ENCODE results near the gene IGSF9B.

Gene IGSF9B

DNA sequence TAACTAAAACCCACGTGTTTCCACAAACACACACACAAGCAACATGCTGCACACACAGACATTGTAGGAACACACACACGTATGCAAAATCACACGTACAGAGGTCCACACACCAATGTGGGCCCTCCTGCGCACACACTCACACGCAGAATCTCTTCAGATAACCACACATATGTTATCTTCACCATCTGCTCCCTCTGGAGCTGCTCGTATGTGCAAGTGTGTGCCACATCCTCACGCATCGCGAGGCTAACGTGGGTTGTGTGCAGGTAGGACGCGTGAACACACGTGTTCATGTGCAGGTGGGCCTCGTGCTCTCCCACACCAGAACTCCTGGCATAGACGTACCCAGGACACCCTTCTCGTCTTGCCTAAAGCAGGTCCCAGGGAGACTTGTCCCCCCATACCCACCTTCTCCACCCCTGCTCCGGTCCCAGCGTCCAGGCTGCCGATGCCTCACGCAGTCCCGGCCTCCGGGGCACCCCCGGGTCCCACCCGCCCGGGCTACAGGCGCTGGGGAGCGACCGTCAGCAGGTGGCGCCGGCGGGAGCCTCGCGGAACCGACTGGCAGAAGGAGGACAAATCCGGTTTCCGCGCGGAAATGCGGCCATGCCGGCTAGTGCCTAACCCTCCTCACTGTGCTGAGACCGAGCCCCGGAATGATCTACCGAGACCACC lies 10.3 kb upstream of the IGSF9B start:
- no peak for TF ChIP-seq BACH2 (CRISPR knock-in tag; IDR thresholded peaks at IDR 0.05; ENCODE audit: borderline replicate concordance)
- no peak for ATAC-seq

DNA sequence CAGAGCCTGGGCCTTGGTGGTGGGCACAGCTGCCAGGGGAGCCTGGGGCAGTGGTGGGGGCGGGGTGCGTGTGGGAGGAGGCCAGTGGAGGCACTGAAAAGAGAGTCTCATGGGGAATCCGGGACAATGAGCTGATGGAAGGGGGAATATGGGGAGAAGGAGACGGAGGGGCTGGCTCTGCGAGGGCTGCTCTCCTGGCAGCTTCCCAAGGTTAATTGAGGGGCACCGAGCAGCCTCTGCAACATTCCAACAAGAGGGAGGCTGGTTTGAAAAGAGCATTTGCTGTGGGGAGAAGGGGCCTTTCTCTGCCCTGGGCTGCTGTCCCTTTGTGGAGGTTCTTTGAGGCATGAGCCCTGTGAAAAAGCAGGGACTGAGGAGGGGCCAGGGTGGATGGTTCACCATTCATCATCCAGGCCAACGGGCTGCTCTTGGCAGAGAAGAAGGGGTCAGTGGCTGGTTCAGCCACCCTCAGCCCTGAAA lies 9.4 kb upstream of the IGSF9B start:
- no peak for ATAC-seq
- TF ChIP-seq BACH2 (CRISPR knock-in tag; IDR thresholded peaks at IDR 0.05; ENCODE audit: borderline replicate concordance), result no peak
- no peak for TF ChIP-seq ARNTL (CRISPR knock-in tag; IDR thresholded peaks at IDR 0.05; ENCODE audit: borderline replicate concordance, low read depth)
- no peak for TF ChIP-seq RARB (CRISPR knock-in tag; IDR thresholded peaks at IDR 0.05)
- TF ChIP-seq, protein P1, sequence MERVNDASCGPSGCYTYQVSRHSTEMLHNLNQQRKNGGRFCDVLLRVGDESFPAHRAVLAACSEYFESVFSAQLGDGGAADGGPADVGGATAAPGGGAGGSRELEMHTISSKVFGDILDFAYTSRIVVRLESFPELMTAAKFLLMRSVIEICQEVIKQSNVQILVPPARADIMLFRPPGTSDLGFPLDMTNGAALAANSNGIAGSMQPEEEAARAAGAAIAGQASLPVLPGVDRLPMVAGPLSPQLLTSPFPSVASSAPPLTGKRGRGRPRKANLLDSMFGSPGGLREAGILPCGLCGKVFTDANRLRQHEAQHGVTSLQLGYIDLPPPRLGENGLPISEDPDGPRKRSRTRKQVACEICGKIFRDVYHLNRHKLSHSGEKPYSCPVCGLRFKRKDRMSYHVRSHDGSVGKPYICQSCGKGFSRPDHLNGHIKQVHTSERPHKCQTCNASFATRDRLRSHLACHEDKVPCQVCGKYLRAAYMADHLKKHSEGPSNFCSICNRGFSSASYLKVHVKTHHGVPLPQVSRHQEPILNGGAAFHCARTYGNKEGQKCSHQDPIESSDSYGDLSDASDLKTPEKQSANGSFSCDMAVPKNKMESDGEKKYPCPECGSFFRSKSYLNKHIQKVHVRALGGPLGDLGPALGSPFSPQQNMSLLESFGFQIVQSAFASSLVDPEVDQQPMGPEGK (CRISPR knock-in tag; IDR thresholded peaks at IDR 0.05; ENCODE audit: borderline replicate concordance), result no peak
- TF ChIP-seq, protein P2, sequence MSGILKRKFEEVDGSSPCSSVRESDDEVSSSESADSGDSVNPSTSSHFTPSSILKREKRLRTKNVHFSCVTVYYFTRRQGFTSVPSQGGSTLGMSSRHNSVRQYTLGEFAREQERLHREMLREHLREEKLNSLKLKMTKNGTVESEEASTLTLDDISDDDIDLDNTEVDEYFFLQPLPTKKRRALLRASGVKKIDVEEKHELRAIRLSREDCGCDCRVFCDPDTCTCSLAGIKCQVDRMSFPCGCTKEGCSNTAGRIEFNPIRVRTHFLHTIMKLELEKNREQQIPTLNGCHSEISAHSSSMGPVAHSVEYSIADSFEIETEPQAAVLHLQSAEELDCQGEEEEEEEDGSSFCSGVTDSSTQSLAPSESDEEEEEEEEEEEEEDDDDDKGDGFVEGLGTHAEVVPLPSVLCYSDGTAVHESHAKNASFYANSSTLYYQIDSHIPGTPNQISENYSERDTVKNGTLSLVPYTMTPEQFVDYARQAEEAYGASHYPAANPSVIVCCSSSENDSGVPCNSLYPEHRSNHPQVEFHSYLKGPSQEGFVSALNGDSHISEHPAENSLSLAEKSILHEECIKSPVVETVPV (CRISPR knock-in tag; IDR thresholded peaks at IDR 0.05), result no peak
- TF ChIP-seq, protein P3, sequence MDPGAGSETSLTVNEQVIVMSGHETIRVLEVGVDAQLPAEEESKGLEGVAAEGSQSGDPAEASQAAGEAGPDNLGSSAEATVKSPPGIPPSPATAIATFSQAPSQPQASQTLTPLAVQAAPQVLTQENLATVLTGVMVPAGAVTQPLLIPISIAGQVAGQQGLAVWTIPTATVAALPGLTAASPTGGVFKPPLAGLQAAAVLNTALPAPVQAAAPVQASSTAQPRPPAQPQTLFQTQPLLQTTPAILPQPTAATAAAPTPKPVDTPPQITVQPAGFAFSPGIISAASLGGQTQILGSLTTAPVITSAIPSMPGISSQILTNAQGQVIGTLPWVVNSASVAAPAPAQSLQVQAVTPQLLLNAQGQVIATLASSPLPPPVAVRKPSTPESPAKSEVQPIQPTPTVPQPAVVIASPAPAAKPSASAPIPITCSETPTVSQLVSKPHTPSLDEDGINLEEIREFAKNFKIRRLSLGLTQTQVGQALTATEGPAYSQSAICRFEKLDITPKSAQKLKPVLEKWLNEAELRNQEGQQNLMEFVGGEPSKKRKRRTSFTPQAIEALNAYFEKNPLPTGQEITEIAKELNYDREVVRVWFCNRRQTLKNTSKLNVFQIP (CRISPR knock-in tag; IDR thresholded peaks at IDR 0.05; ENCODE audit: borderline replicate concordance, low read depth), result no peak
- no peak for TF ChIP-seq SNAI2 (CRISPR knock-in tag; IDR thresholded peaks at IDR 0.05)
- no peak for TF ChIP-seq ISL1 (CRISPR knock-in tag; IDR thresholded peaks at IDR 0.05)
- TF ChIP-seq ZC3H10 (CRISPR knock-in tag; IDR thresholded peaks at IDR 0.05), result no peak
- no peak for TF ChIP-seq OSR1 (CRISPR knock-in tag; IDR thresholded peaks at IDR 0.05)
- no peak for TF ChIP-seq TOX (CRISPR knock-in tag; IDR thresholded peaks at IDR 0.05; ENCODE audit: borderline replicate concordance)
- TF ChIP-seq ZFP3 (CRISPR knock-in tag; IDR thresholded peaks at IDR 0.05), result no peak

DNA sequence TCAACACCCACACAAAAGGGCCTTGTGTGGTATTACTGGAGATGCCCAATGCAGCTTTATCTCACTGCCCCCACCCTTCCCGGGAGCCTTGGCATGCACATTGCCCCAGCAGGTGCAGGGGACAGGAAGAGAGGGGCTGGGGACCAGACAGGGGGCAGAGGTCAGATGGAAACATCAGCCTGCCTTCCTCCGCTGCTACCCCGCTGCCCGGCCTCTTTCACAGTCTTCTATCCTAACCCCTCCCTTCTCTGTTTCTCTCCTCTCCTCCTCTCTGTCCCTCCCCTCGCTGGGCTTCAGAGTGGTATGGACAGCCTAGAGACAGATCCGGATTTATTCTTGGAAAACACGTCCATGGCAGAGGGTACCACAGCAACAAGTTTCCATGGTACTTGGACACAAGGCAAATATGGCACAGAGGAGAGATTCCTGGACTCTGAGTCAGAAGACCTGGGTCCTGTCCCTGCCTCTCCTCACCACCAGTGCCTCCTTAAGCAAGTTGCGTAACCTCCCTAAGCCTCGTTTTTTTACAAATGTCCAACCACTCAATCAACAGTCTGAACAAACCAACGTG lies 8.3 kb upstream of the IGSF9B start:
- no peak; the same call in 2 of the 3 replicates for ATAC-seq
- 0 out of 2 replicates have a peak, but pooled peaks have one; percentile 22 for TF ChIP-seq ISL1 (CRISPR knock-in tag; IDR thresholded peaks at IDR 0.05)
- TF ChIP-seq, protein P1 (CRISPR knock-in tag; IDR thresholded peaks at IDR 0.05; ENCODE audit: borderline replicate concordance), result no peak

DNA sequence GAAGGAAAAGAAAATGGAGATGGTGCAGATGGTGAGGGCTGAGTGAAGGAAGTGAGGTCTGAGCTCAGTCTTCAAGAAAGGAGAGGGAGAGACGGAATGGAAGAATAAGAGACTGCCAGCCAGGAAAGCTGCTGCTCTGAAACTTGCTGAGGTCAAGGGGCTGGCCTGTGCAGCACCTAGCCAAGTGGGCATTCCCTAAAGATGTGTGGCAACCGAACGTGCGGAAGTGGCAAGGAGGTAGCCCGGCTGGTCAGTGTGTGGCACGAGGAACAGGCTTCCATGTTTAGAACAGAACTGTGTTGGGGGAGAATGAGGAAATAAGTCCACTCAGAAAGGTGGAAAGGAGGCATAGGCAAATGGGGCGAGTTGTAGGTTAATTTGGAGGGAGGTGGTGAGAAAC lies 7.6 kb upstream of the IGSF9B start:
- no peak for ATAC-seq

DNA sequence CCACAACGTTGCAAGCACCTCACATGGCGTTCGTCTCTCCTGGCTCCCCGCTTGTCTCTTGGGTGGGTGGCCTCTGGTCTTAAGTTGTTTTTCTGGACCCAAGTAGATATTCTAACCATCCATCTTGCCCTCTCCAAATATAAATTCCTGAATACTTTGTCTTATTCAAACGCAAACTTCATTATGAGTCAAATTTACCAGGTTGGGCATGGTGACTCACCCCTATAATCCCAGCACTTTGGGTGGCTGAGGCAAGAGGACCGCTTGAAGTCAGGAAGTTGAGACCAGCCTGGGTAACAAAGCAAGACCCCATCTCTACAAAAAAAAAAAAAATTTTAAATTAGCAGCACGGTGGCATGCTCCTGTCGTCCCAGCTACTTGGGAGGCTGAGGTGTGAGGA lies 5.1 kb upstream of the IGSF9B start:
- ATAC-seq, result no peak
- TF ChIP-seq OSR1 (CRISPR knock-in tag; IDR thresholded peaks at IDR 0.05) (no peak), RARB (CRISPR knock-in tag; IDR thresholded peaks at IDR 0.05) (no peak), ZFP3 (CRISPR knock-in tag; IDR thresholded peaks at IDR 0.05) (no peak), GLIS3 (CRISPR knock-in tag; IDR thresholded peaks at IDR 0.05) (no peak), ESRRG (CRISPR knock-in tag; IDR thresholded peaks at IDR 0.05) (no peak), ZNF565 (CRISPR knock-in tag; conservative IDR thresholded peaks at IDR 0.05; ENCODE audit: low read depth) (no peak), CSDC2 (CRISPR knock-in tag; IDR thresholded peaks at IDR 0.05) (no peak), ZFP30 (CRISPR knock-in tag; IDR thresholded peaks at IDR 0.05) (no peak), ZC3H10 (CRISPR knock-in tag; IDR thresholded peaks at IDR 0.05) (no peak), ZNF8 (CRISPR knock-in tag; IDR thresholded peaks at IDR 0.05) (no peak), SNAI2 (CRISPR knock-in tag; IDR thresholded peaks at IDR 0.05) (no peak), PPARA (CRISPR knock-in tag; IDR thresholded peaks at IDR 0.05; ENCODE audit: borderline replicate concordance) (no peak), ARNTL (CRISPR knock-in tag; IDR thresholded peaks at IDR 0.05; ENCODE audit: borderline replicate concordance, low read depth) (no peak)
- TF ChIP-seq, protein P2 (CRISPR knock-in tag; IDR thresholded peaks at IDR 0.05), result no peak
- TF ChIP-seq, protein P4, sequence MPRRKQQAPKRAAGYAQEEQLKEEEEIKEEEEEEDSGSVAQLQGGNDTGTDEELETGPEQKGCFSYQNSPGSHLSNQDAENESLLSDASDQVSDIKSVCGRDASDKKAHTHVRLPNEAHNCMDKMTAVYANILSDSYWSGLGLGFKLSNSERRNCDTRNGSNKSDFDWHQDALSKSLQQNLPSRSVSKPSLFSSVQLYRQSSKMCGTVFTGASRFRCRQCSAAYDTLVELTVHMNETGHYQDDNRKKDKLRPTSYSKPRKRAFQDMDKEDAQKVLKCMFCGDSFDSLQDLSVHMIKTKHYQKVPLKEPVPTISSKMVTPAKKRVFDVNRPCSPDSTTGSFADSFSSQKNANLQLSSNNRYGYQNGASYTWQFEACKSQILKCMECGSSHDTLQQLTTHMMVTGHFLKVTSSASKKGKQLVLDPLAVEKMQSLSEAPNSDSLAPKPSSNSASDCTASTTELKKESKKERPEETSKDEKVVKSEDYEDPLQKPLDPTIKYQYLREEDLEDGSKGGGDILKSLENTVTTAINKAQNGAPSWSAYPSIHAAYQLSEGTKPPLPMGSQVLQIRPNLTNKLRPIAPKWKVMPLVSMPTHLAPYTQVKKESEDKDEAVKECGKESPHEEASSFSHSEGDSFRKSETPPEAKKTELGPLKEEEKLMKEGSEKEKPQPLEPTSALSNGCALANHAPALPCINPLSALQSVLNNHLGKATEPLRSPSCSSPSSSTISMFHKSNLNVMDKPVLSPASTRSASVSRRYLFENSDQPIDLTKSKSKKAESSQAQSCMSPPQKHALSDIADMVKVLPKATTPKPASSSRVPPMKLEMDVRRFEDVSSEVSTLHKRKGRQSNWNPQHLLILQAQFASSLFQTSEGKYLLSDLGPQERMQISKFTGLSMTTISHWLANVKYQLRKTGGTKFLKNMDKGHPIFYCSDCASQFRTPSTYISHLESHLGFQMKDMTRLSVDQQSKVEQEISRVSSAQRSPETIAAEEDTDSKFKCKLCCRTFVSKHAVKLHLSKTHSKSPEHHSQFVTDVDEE (CRISPR knock-in tag; IDR thresholded peaks at IDR 0.05), result no peak

More for the DNA sequence above, 7.6 kb upstream of the IGSF9B start:
- no peak for TF ChIP-seq ESRRG (CRISPR knock-in tag; IDR thresholded peaks at IDR 0.05)
- no peak for TF ChIP-seq ARNTL (CRISPR knock-in tag; IDR thresholded peaks at IDR 0.05; ENCODE audit: borderline replicate concordance, low read depth)
